Cardiac septum (tissue), 1 donor: Measurements from ENCODE around the gene EML2. TPM values are rescaled to one million over a fixed set of nuclear protein-coding genes. Genes with fewer than 3 reads are reported as not detected.
A peak's percentile ranks its signal among the peaks of the same experiment; 100 is the strongest.

ENCODE experiments used
- DNase-seq: peaks from one replicate; pipeline ENCODE4 v3.0.0-alpha.2; 2020; ENCODE audit warnings: low spot score
- intact Hi-C: fragments of 100-400 bp; cut with DNase I; formaldehyde crosslinking; loops from one replicate; pipeline ENCODE4 v1.14.0; 2022
- microRNA-seq: library from miRNA; unstranded; fragments of <30 nt; microRNA quantifications from one replicate; pipeline ENCODE4 v1.2.0, GENCODE V29; 2020
- total RNA-seq: library from RNA; stranded (reverse); fragmentation: NEBNext Ultra II Directional; extraction: Animal tissue kit (Norgen Biotek cat#: 25700); gene quantifications from one replicate; pipeline ENCODE4 v1.2.1, GENCODE V29; 2021
- donor health status: DM: no; HTN: no; CAD: no.

EML2 gene
- total RNA-seq, 1 donor from 2014 or later = 45.8 TPM

GRCh38 chr19:45568732-45569131 lies 70.5 kb downstream of the EML2 start:
- no peak for DNase-seq
- intact Hi-C loops = loop anchor here (5.0 kb wide), 1 partner anchor 41 kb away; no protein-coding TSS in a partner anchor

- intact Hi-C loops = loop anchor here (5.0 kb wide), 1 partner anchor 40 kb away; no protein-coding TSS in a partner anchor
- DNase-seq = no peak
Measured at GRCh38 chr19:45567609-45568008, 71.6 kb downstream of the EML2 start.

- intact Hi-C loops = no loop called here
- DNase-seq = no peak
Measured at GRCh38 chr19:45564131-45564780, 74.9 kb downstream of the EML2 start.

DNA sequence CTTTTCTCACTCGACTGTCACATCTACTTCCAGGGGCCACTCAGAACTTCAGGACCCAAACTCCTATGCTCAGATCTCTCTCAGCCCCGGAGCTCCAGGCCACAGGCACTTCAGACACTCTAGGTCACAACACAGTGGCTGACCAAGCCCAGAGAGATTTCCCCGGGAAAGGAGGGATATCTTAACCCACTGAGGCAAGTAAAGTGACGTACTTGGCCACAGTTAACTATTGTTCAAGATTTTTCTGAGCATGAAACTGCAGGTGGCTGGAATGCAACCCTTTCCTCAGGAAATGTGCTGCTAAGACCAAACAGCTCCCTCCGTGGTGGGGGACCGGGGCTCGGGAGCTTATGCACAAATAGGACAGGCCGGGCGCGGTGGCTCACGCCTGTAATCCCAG lies 78.5 kb downstream of the EML2 start:
- intact Hi-C loops = no loop called here

DNA sequence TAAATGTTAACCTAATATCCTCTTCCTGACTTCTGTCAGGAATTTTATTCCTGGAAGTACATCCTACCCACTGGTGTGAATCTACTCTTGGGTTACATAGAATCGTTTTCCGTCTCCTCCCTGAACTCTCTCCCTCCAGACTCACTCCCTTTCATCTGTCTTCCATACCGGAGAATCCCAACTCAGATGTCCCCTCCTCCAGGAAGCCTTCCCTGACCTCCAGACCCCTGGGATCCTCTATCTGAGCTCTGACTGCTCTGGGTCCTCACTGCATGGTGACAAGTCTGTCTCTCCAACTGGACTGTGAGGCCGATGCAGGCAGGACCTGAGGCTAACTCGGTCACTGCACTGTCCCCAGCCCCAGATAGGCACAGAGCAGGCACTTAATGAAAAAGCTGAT lies 79.2 kb downstream of the EML2 start:
- intact Hi-C loops = no loop called here
- DNase-seq = no peak

More for the DNA sequence above, 78.5 kb downstream of the EML2 start:
- DNase-seq = no peak

Small RNA genes lying within 50 kb of the gene (microRNA-seq; reads per million reads assigned to microRNA genes)
- gene MIR330 = 63.6 reads per million, percentile 52 among the genes with 10 or more reads in this experiment
- not detected for gene MIR642A
- gene MIR642B = not detected

Other genes with a start within 250 kb of the EML2 start
- 119 TPM for gene PPP1R13L, start 234.3 kb downstream of the EML2 start, total RNA-seq
- 3.2 TPM for gene POLR1G, start 232.8 kb downstream of the EML2 start, total RNA-seq
- 89.0 TPM for gene ERCC1, start 215.5 kb downstream of the EML2 start, total RNA-seq
- gene FOSB, start 171.4 kb downstream of the EML2 start, total RNA-seq = 0.94 TPM
- gene RTN2, start 142.3 kb downstream of the EML2 start, total RNA-seq = 15.1 TPM
- gene PPM1N, start 141.0 kb downstream of the EML2 start, total RNA-seq = 0.59 TPM
- gene VASP, start 131.9 kb downstream of the EML2 start, total RNA-seq = 60.4 TPM
- gene OPA3, start 54.6 kb downstream of the EML2 start, total RNA-seq = 15.3 TPM
- 6.9 TPM for gene GPR4, start 37.2 kb downstream of the EML2 start, total RNA-seq
- gene GIPR, start 28.8 kb upstream of the EML2 start, total RNA-seq = 6.9 TPM
- 210 TPM for gene SNRPD2, start 52.6 kb upstream of the EML2 start, total RNA-seq
- 2.6 TPM for gene QPCTL, start 53.3 kb upstream of the EML2 start, total RNA-seq
- 8.2 TPM for gene FBXO46, start 91.5 kb upstream of the EML2 start, total RNA-seq
- not detected for gene MEIOSIN, start 94.0 kb upstream of the EML2 start, total RNA-seq
- 20.7 TPM for gene SIX5, start 129.9 kb upstream of the EML2 start, total RNA-seq
- gene DMPK, start 143.1 kb upstream of the EML2 start, total RNA-seq = 441 TPM
- gene DMWD, start 153.4 kb upstream of the EML2 start, total RNA-seq = 120 TPM
- 0.16 TPM for gene RSPH6A, start 175.9 kb upstream of the EML2 start, total RNA-seq
- 33.6 TPM for gene SYMPK, start 223.8 kb upstream of the EML2 start, total RNA-seq
- gene FOXA3, start 224.9 kb upstream of the EML2 start, total RNA-seq = not detected
- 17.4 TPM for gene IRF2BP1, start 246.7 kb upstream of the EML2 start, total RNA-seq